RWPE1 (cell line): ENCODE data around the gene DPY30.

Experiments used
- CTCF ChIA-PET: fragments of 350-600 bp; sonication (Branson Sonifier 250); formaldehyde crosslinking; extraction: SDS; loops from one replicate; lab custom pipeline; 2021; lab: Yijun Ruan, JAX
- POLR2A ChIA-PET: fragments of 400-600 bp; formaldehyde crosslinking; extraction: SDS; loops from one replicate; lab custom pipeline; 2020; ENCODE audit warnings: antibody characterized with exemption; ENCODE audit not compliant: low non-redundant PET; lab: Yijun Ruan, JAX
- DNase-seq: peaks from one replicate; pipeline ENCODE4 v3.0.0; 2012; ENCODE audit warnings: low spot score
- H3K27ac ChIP-seq: fragments of 450-650 bp; 2 replicates; pipeline ENCODE4 v1.5.1; 2017
- CTCF ChIP-seq: fragments of 450-650 bp; conservative IDR thresholded peaks from 2 replicates; pipeline ENCODE4 v1.5.1; 2017; ENCODE audit warnings: low read depth, mild to moderate bottlenecking

DPY30 gene

GRCh38 chr2:32039447-32040219 lies at the start of gene DPY30:
Gene DPY30, minus strand, starts transcription at chr2:32039805. Its CDS starts 349 bp downstream, at chr2:32039456.
- peak; percentile 86 for DNase-seq
- POLR2A ChIA-PET = interaction anchor here (1.1 to 1.3 kb wide), 3 partner anchors 23 to 126 kb away, joined by 3 to 14 read pairs (median 5); partner anchors contain the start of genes SLC30A6 and SPAST
- CTCF ChIA-PET = interaction anchor here (0.6 kb wide), 1 partner anchor 38 kb away, joined by 3 read pairs; no protein-coding TSS in a partner anchor
- no peak for TF ChIP-seq CTCF
- peak within 1 kb of the TSS; percentile 88 for H3K27ac ChIP-seq

- POLR2A ChIA-PET = interaction anchor here (0.8 kb wide), 1 partner anchor 34 kb away, joined by 3 read pairs; the partner anchor contains the start of gene DPY30
- no peak overlapping the region for H3K27ac ChIP-seq
- CTCF ChIA-PET = no interaction called here
- no peak for DNase-seq
- TF ChIP-seq CTCF = no peak
Observed at GRCh38 chr2:32074134-32074506, 34.5 kb upstream of the DPY30 start.

GRCh38 chr2:32067549-32067948 lies 27.9 kb upstream of the DPY30 start:
- CTCF ChIA-PET = interaction anchor here (0.7 kb wide), 1 partner anchor 1280 kb away, joined by 4 read pairs; no protein-coding TSS in a partner anchor
- no peak for TF ChIP-seq CTCF
- POLR2A ChIA-PET = interaction anchor here (0.7 kb wide), 1 partner anchor 937 kb away, joined by 4 read pairs; no protein-coding TSS in a partner anchor
- H3K27ac ChIP-seq = no peak overlapping the region
- DNase-seq = no peak

- H3K27ac ChIP-seq = no peak overlapping the region
- no peak for TF ChIP-seq CTCF
- no peak for DNase-seq
- ChIA-PET POLR2A (interaction anchor here (0.6 to 1.3 kb wide), 2 partner anchors 17 to 26 kb away, joined by 3 to 6 read pairs; no protein-coding TSS in a partner anchor), CTCF (interaction anchor here (0.7 kb wide), 1 partner anchor 8 kb away, joined by 3 read pairs; no protein-coding TSS in a partner anchor)
Observed at GRCh38 chr2:32064713-32065112, 25.1 kb upstream of the DPY30 start.

GRCh38 chr2:32064021-32064601 lies 24.5 kb upstream of the DPY30 start:
- H3K27ac ChIP-seq = peak overlapping the region; percentile 94
- ChIA-PET CTCF (interaction anchor here (0.7 kb wide), 1 partner anchor 8 kb away, joined by 3 read pairs; no protein-coding TSS in a partner anchor), POLR2A (interaction anchor here (0.6 to 2.6 kb wide), 3 partner anchors 16 to 26 kb away, joined by 3 to 14 read pairs (median 6); partner anchors contain the start of gene DPY30)
- DNase-seq = peak; percentile 21
- TF ChIP-seq CTCF = no peak

- peak within 1 kb of the TSS; percentile 94 for H3K27ac ChIP-seq
- ChIA-PET CTCF (no interaction called here), POLR2A (interaction anchor here (1.3 to 2.6 kb wide), 3 partner anchors 24 to 102 kb away, joined by 3 to 14 read pairs (median 9); partner anchors contain the start of genes DPY30 and SLC30A6)
- TF ChIP-seq CTCF = 0 out of 2 replicates have a peak, but pooled peaks have one; percentile 11
- DNase-seq = peak; percentile 97
Observed at GRCh38 chr2:32063310-32064020, 23.9 kb upstream of the DPY30 start, which contains the start of gene SPAST. Gene SPAST, plus strand, starts transcription at chr2:32063556. Its CDS starts 276 bp downstream, at chr2:32063832.
